ENCODE results near the gene PCBP3.
"Not testable (repeated sequence)": the region's sequence is repeated elsewhere in the genome, so short reads cannot be mapped to it uniquely, and the experiment has no call there.

PCBP3 gene

GRCh38 chr21:45943630-45944540 lies 300.4 kb downstream of the PCBP3 start:
- no peak for DNase-seq (ENCODE audit: low read depth in 2 of 2)

GRCh38 chr21:45944601-45945000 lies 301.1 kb downstream of the PCBP3 start:
- no peak for DNase-seq (ENCODE audit: low read depth in 2 of 2)

GRCh38 chr21:45945066-45945867 lies 301.7 kb downstream of the PCBP3 start:
- DNase-seq (ENCODE audit: low read depth in 2 of 2) = no peak

- no peak for DNase-seq (ENCODE audit: low read depth in 2 of 2)
These were observed 302.3 kb downstream of the PCBP3 start for GRCh38 chr21:45945868-45946210.

GRCh38 chr21:45947296-45947695 lies 303.8 kb downstream of the PCBP3 start:
- DNase-seq (ENCODE audit: low read depth in 2 of 2) = no peak

- DNase-seq (ENCODE audit: low read depth in 2 of 2) = no peak
These were observed 304.3 kb downstream of the PCBP3 start for GRCh38 chr21:45947716-45948255.

GRCh38 chr21:45948576-45949141 lies 305.1 kb downstream of the PCBP3 start:
- no peak for DNase-seq (ENCODE audit: low read depth in 2 of 2)

- DNase-seq (ENCODE audit: low read depth in 2 of 2) = no peak
These were observed 306.6 kb downstream of the PCBP3 start for GRCh38 chr21:45949928-45950739.

GRCh38 chr21:45950740-45951515 lies 307.4 kb downstream of the PCBP3 start:
- no peak for DNase-seq (ENCODE audit: low read depth in 2 of 2)

GRCh38 chr21:45951676-45952075 lies 308.2 kb downstream of the PCBP3 start:
- DNase-seq (ENCODE audit: low read depth in 2 of 2) = no peak

GRCh38 chr21:45952527-45952926 lies 309.0 kb downstream of the PCBP3 start:
- not testable (repeated sequence) for DNase-seq (ENCODE audit: low read depth in 2 of 2)

- DNase-seq (ENCODE audit: low read depth in 2 of 2) = no peak
These were observed 309.4 kb downstream of the PCBP3 start for GRCh38 chr21:45952974-45953373.

GRCh38 chr21:45954261-45954660 lies 310.7 kb downstream of the PCBP3 start:
- no peak for DNase-seq (ENCODE audit: low read depth in 2 of 2)

GRCh38 chr21:45954921-45955320 lies 311.4 kb downstream of the PCBP3 start:
- no peak for DNase-seq (ENCODE audit: low read depth in 2 of 2)

GRCh38 chr21:45957551-45957950 lies 314.0 kb downstream of the PCBP3 start:
- no peak for DNase-seq (ENCODE audit: low read depth in 2 of 2)

GRCh38 chr21:45957981-45958600 lies 314.6 kb downstream of the PCBP3 start:
- no peak for DNase-seq (ENCODE audit: low read depth in 2 of 2)

- DNase-seq (ENCODE audit: low read depth in 2 of 2) = no peak
These were observed 315.7 kb downstream of the PCBP3 start for GRCh38 chr21:45959182-45959581.

GRCh38 chr21:45959779-45960390 lies 316.4 kb downstream of the PCBP3 start:
- no peak for DNase-seq (ENCODE audit: low read depth in 2 of 2)

GRCh38 chr21:45961408-45961807 lies 317.9 kb downstream of the PCBP3 start:
- not testable (repeated sequence) for DNase-seq (ENCODE audit: low read depth in 2 of 2)
